ENCODE measurements around the gene PPP2R2C. TPM values are rescaled to one million over a fixed set of nuclear protein-coding genes. Genes with fewer than 3 reads are reported as not detected.
A peak's percentile ranks its signal among the peaks of the same experiment; 100 is the strongest.

The PPP2R2C gene
- polyA plus RNA-seq, 1 of the 3 experiments (the other 2 are of a cell fraction): 0.21 TPM

DNA sequence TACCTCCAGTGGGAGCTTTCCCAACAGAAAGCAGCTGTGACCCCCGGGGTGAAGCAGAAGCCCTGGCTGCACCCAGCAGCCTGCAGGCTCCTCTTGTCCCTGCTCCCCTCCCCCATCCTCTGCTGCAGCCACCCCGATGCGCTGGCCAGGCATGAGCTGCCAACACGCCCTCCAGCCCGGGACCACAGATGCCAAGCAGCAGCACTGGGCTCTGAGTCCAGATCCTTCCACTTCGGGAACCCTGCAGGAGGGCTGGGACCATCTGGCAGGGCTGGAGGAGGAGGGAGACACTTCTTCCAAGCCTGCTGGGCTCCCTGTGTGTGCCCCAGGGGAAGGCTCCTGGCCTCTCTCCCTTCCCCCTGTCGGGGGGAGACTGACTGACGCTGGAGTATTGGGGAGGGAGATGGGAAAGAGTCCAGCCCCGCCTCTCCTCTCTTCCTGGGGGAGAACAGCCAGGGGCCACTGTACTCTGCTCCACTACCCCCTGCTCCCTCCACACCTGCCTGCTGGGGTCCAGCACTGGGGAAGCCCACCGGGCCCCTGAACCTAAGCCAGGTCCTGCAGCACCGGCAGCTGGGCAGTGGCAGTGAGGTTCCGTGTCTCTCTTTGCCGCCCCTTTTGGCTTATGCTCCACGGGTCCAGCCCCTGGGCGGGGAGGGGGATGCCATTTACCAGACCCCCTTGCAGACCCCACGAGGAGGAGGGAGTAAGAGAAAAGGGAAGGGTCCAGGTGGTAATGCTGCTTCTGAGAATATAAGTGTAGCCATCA is 55.7 kb downstream of the PPP2R2C start (continued):
- TF ChIP-seq YY1 (IDR thresholded peaks at IDR 0.05; ENCODE audit: low read depth) (no peak), RAD21 (IDR thresholded peaks at IDR 0.05; ENCODE audit: low read length) (peak; percentile 8; the same call in 1 of the 2 replicates), TEAD4 (IDR thresholded peaks at IDR 0.05; ENCODE audit: borderline replicate concordance, insufficient read depth) (no peak), RFX5 (IDR thresholded peaks at IDR 0.05; ENCODE audit: low read length) (no peak), ELF1 (IDR thresholded peaks at IDR 0.05) (no peak), GATA2 (CRISPR knock-in tag; IDR thresholded peaks at IDR 0.05) (no peak)

DNA sequence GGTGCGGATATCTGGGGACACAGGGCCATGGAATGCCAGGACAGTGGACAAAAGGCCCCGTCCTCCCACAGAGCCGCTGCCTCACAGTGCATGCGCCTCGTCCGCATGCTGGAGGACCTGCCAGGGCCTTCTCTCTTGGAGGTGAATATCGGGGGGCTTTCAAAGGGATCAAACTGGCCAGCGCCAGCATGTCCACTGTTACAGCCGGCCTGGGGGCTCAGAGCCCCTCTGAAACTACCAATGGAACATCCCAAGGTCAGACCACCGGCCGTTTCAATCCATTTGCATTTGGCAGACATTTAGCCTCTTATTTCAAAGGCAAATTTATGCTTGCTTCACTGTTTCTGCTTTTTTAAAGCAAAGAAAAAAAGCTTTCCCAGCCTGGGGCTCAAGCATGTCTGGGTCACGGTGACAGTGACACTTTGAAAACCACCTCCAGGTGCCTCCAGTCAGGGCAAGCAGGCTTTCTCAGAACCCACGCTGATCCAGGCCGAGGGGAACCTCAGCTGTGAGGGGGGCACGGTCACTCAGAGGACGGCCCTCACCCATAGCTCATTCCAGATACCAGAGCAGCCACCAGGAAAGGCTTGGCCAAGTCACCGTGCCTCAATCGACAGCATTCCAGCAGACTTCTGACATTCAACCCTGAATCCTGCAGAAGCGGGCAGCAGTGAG is 57.2 kb downstream of the PPP2R2C start:
- POLR2A ChIA-PET: interaction anchor here (0.6 kb wide), 1 partner anchor 146 kb away, joined by 3 read pairs; the partner anchor contains the start of gene WFS1
- no peaks in the 10 kb centered on the region for H4K20me1 ChIP-seq (ENCODE audit: insufficient read depth)

More for the DNA sequence above, 57.2 kb downstream of the PPP2R2C start:
- no peaks in the 10 kb centered on the region for H3K36me3 ChIP-seq (replicated peaks in 1 of 2; ENCODE audit: control insufficient read depth in 1 of 2, insufficient read depth in 2 of 2, low read length in 1 of 2)
- TF ChIP-seq, protein P1, sequence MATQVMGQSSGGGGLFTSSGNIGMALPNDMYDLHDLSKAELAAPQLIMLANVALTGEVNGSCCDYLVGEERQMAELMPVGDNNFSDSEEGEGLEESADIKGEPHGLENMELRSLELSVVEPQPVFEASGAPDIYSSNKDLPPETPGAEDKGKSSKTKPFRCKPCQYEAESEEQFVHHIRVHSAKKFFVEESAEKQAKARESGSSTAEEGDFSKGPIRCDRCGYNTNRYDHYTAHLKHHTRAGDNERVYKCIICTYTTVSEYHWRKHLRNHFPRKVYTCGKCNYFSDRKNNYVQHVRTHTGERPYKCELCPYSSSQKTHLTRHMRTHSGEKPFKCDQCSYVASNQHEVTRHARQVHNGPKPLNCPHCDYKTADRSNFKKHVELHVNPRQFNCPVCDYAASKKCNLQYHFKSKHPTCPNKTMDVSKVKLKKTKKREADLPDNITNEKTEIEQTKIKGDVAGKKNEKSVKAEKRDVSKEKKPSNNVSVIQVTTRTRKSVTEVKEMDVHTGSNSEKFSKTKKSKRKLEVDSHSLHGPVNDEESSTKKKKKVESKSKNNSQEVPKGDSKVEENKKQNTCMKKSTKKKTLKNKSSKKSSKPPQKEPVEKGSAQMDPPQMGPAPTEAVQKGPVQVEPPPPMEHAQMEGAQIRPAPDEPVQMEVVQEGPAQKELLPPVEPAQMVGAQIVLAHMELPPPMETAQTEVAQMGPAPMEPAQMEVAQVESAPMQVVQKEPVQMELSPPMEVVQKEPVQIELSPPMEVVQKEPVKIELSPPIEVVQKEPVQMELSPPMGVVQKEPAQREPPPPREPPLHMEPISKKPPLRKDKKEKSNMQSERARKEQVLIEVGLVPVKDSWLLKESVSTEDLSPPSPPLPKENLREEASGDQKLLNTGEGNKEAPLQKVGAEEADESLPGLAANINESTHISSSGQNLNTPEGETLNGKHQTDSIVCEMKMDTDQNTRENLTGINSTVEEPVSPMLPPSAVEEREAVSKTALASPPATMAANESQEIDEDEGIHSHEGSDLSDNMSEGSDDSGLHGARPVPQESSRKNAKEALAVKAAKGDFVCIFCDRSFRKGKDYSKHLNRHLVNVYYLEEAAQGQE (IDR thresholded peaks at IDR 0.05; ENCODE audit: low read depth, low read length): no peak
- TF ChIP-seq RCOR1 (IDR thresholded peaks at IDR 0.05; ENCODE audit: low read length) (no peak), EP300 (IDR thresholded peaks at IDR 0.05; ENCODE audit: borderline replicate concordance in 1 of 2, low read depth in 1 of 2, low read length in 1 of 2) (no peak), RXRA (IDR thresholded peaks at IDR 0.05; ENCODE audit: borderline replicate concordance, low read depth) (no peak), GATA2 (CRISPR knock-in tag; IDR thresholded peaks at IDR 0.05) (no peak), SMC3 (IDR thresholded peaks at IDR 0.05; ENCODE audit: low read depth, low read length) (no peak), GABPA (IDR thresholded peaks at IDR 0.05; ENCODE audit: low read depth) (no peak), FOXM1 (IDR thresholded peaks at IDR 0.05; ENCODE audit: low read depth) (no peak)
- TF ChIP-seq, protein P2, sequence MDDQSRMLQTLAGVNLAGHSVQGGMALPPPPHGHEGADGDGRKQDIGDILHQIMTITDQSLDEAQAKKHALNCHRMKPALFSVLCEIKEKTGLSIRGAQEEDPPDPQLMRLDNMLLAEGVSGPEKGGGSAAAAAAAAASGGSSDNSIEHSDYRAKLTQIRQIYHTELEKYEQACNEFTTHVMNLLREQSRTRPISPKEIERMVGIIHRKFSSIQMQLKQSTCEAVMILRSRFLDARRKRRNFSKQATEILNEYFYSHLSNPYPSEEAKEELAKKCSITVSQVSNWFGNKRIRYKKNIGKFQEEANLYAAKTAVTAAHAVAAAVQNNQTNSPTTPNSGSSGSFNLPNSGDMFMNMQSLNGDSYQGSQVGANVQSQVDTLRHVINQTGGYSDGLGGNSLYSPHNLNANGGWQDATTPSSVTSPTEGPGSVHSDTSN (IDR thresholded peaks at IDR 0.05): no peak
- TF ChIP-seq, protein P3, sequence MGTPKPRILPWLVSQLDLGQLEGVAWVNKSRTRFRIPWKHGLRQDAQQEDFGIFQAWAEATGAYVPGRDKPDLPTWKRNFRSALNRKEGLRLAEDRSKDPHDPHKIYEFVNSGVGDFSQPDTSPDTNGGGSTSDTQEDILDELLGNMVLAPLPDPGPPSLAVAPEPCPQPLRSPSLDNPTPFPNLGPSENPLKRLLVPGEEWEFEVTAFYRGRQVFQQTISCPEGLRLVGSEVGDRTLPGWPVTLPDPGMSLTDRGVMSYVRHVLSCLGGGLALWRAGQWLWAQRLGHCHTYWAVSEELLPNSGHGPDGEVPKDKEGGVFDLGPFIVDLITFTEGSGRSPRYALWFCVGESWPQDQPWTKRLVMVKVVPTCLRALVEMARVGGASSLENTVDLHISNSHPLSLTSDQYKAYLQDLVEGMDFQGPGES (IDR thresholded peaks at IDR 0.05; ENCODE audit: low read depth, low read length): no peak
- no peak overlapping the region for H3K4me3 ChIP-seq (ENCODE audit: low read depth in 2 of 2, low read length in 1 of 2)
- no peak overlapping the region for H3K9ac ChIP-seq
- no peaks in the 10 kb centered on the region for H3K9me3 ChIP-seq
- H3K27me3 ChIP-seq (ENCODE audit: insufficient read depth): no peaks in the 10 kb centered on the region
- no peaks in the 10 kb centered on the region for H3F3A ChIP-seq (replicated peaks; ENCODE audit: insufficient read depth)
- no peak for DNase-seq
- no peaks in the 10 kb centered on the region for H3K9me2 ChIP-seq
- H3K79me2 ChIP-seq (ENCODE audit: insufficient read depth): no peaks in the 10 kb centered on the region
- peaks cover 0 to 19% of the 10 kb centered on the region in 2 experiments; a peak in 1 of 4 replicates for H3K4me1 ChIP-seq (ENCODE audit: control insufficient read depth in 1 of 2, insufficient read depth in 2 of 2, low read depth in 1 of 2, low read length in 1 of 2)
- 61% methylated on average over 12 of the region's 19 CpGs for WGBS (ENCODE audit: low lambda C conversion rate)
- no peak overlapping the region for H2AFZ ChIP-seq (ENCODE audit: low read depth)
- no peak overlapping the region; a peak in 1 of 4 replicates for H3K27ac ChIP-seq (ENCODE audit: low read depth in 2 of 2, low read length in 1 of 2)
- CTCF ChIA-PET: interaction anchor here (0.9 to 1.6 kb wide), 5 partner anchors 13 to 131 kb away, joined by 3 to 9 read pairs (median 3); no protein-coding TSS in a partner anchor
- H3K4me2 ChIP-seq: no peak overlapping the region

Data from SK-N-SH (cell line).